ENCODE results near the gene BLOC1S3. TPM values are rescaled to one million over a fixed set of nuclear protein-coding genes. Genes with fewer than 3 reads are reported as not detected.

BLOC1S3 gene
- polyA plus RNA-seq, 3 donors from 2014 or later: 2.9 to 22.4 (median 8.5) TPM

DNA sequence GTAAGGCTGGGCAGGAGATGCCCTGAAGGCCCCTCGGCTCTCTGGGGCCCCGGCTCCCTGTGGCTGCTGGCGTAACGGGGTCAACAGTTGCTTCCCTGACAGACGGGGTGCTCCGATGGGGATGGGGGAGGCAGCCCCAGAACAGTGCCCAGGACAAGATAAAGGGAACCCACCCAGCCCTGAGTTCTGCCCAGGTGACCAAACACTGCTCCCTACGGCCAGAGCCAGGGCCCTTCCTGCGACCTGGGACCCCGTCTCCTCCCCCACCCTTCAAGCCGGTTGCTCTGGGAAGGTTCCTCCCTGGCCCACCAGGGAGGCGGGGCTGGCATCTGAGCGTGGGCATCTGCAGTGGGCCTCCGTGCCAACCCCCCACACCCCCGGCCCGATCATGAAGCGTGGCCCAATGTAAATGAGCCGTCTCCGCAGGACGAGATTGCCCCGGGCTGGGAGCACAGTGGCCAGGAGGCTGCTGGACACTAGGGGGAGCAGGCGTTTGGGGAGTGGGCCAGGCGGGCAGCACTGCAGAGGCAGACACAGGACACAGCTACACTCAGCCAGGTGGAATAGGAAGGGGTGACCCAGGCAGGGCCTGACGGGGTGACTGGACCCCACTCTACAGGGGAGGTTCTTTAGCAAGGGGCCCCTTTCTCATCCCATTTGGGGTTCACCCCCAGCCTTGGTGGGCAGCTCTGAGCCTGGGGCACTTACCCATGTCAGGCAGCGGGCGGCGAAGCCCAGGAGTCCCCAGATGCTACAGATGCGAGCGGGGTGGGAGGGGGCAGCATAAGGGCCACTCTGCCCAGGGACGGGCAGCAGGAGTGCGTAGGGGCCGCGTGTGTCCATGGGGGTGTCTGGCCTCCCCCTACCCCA lies 16.6 kb upstream of the BLOC1S3 start:
- Mint-ChIP-seq H3K4me1 (peaks cover 0 to 14% of the 10 kb centered on the region in 2 donors), H3K4me3 (no peak overlapping the region), H3K27me3 (ENCODE audit: low read depth in 3 of 3) (peaks cover 0 to 9% (median 5%) of the 10 kb centered on the region in 3 donors), H3K36me3 (no peaks in the 10 kb centered on the region), H3K27ac (no peak overlapping the region), H3K9me3 (no peaks in the 10 kb centered on the region)
- no peak for DNase-seq

DNA sequence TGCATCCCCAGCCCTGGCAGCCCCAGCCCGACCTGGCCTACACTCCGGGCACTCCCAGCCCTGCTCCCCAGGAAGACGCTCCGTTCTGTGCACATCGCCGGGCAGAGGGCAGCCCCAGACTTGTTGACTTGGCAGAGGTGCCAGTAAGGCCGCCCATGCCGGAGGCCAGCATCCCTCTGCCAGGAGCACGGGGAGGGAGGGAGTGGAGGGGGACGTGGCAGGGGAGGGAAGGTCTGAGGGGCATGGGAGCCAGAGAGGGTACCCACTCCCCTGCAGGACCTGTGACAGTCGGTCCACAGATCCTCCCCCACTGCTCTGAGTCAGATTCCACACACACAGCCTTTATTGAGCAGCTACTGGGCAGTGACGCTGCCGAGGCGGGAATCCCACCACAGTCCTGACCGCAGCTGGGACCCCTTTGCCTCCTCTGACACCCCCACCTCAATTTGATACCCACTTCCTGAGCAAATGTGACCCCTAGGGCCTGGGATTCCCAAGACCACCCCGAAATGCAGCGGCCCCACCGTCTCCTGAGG lies 15.9 kb upstream of the BLOC1S3 start:
- Mint-ChIP-seq H3K4me3 (no peak overlapping the region), H3K9me3 (no peaks in the 10 kb centered on the region), H3K27me3 (ENCODE audit: low read depth in 3 of 3) (peaks cover 0 to 7% (median 5%) of the 10 kb centered on the region in 3 donors), H3K4me1 (peaks cover 0 to 16% of the 10 kb centered on the region in 2 donors), H3K36me3 (no peaks in the 10 kb centered on the region), H3K27ac (no peak overlapping the region)
- DNase-seq: no peak

DNA sequence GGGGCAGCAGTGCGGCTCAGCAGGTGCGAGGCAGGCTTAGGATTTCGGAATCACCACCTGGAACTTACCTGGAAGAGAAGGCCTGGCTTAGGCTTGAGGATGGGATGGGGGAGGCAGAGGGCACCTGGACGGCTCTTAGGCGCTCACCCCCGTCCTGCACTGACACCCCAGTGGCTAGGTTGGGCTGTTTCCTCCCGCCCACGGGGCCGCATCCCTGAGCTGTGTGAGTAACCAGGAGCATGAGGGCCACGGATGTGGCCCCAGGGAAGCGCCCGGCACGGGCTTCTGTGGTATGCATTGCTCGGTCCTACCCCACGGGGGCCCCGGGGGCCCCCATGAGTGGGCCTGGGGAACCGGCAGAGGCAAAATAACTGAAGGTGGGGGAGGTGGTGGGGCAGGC lies 15.4 kb upstream of the BLOC1S3 start:
- Mint-ChIP-seq H3K27ac (no peak overlapping the region), H3K4me3 (no peak overlapping the region), H3K9me3 (no peaks in the 10 kb centered on the region), H3K36me3 (no peaks in the 10 kb centered on the region), H3K4me1 (peaks cover 0 to 16% of the 10 kb centered on the region in 2 donors), H3K27me3 (ENCODE audit: low read depth in 3 of 3) (peaks cover 0 to 4% (median 4%) of the 10 kb centered on the region in 3 donors)
- no peak for DNase-seq

DNA sequence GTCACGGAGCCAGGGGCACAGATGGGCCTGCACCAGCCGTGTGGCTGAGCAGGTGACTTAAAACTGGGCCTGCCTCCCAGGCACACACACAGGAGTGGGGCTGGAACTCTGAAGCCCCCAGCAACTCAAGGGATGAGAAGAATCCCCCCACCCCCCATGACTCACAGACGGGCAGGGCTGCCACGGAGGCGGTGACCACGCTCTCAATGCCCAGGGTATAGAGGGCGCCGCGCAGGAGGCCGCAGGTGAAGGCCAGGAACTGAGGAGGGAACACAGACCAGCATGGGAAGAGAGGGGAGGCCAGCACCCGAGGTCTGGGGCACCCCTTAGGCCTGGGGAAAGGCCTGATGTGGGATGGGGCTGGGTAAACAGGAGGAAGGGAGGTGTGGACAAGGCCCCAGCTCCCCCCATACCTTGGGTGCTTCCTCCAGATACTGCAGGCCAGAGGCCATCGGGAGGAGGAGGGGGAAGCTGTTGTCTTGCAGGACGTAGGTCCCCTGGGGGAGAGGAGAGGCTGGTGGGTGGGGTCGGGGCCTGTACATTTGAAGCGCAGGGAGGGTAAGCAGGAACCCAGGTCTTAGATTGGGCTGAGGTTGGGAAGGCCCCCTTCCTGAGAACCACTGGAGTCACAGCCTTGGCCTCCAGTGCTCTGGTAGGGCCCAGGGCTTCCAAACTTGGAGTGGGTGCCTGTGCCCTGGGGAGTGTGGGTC lies 14.7 kb upstream of the BLOC1S3 start:
- H3K4me3 Mint-ChIP-seq: no peak overlapping the region
- H3K9me3 Mint-ChIP-seq: no peaks in the 10 kb centered on the region
- H3K27me3 Mint-ChIP-seq (ENCODE audit: low read depth in 3 of 3): peaks cover 0 to 4% (median 2%) of the 10 kb centered on the region in 3 donors
- H3K36me3 Mint-ChIP-seq: no peaks in the 10 kb centered on the region
- H3K27ac Mint-ChIP-seq: peak overlapping the region in 3 of 6 donors; percentile 13 to 80 (median 18)
- DNase-seq: no peak
- H3K4me1 Mint-ChIP-seq: peaks cover 0 to 21% of the 10 kb centered on the region in 2 donors

DNA sequence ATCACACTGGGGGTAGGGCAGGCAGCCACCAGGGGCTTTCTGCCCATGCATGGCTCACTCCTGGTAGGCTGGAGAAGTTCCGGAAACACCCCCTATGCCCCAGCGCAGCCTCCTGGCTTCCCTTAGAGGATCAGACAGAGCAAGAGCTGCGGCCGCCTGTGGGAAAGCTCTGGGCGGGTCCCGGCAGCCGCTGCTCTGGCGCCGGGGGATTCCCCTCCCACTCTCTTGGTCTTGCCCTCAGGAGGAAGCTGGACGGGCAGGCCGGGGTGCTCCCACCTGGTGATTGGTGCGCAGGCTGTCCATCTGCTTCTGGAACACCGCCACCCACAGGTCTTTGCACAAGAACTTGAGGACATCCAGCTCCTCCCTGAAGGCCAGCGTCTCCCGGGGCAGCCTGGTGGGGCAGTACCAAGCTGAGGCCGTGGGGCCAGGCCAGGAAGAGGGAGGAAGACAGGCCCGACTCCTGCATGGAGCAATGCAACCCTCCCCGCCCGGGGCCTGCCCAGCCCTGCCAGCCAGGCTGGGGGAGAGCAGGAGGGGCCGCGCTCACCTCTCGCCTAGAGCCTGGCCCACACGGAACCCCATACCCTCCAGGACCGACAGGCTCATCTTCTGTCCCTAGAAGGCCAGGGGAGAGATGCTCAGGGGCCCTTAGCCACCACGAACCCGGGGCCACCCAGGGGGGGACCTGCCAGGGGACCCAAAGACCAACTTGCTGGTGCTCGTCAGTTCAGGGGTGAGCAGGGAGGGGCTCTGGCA lies 13.8 kb upstream of the BLOC1S3 start:
- Mint-ChIP-seq H3K27ac (peak overlapping the region in 2 of 6 donors; percentile 13 to 51), H3K27me3 (ENCODE audit: low read depth in 3 of 3) (peaks cover 0 to 4% (median 2%) of the 10 kb centered on the region in 3 donors), H3K4me1 (peaks cover 0 to 27% of the 10 kb centered on the region in 2 donors), H3K9me3 (no peaks in the 10 kb centered on the region), H3K36me3 (no peaks in the 10 kb centered on the region), H3K4me3 (no peak overlapping the region)
- peak; percentile 30 to 36 (median 30) for DNase-seq

DNA sequence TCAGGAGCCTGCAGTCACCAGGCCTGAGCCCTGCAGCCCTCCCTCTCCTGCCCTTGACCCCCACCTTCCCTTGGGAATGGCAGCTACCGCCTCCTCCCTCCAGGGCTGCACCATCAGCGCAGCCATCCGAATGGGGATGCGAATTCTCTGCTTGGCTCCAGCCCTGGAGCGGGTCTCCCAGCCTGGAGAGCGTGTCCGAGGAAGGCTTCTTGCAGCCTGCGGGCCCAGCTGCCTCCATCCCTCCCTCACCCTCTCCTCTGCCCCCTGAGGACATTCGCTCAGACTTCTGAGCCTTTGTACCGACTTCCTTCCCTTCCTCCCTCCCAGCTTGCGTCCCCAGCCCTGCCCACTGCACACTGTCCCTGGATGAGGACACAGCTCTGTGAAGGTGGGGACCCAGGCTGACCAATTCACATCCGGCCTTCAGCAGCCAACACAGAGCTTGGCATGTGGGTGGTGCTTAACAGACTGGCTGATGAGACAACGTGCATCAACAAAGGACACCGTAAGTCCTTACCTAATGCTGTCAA lies 11.8 kb upstream of the BLOC1S3 start:
- Mint-ChIP-seq H3K27ac (peak overlapping the region in 1 of 6 donors; percentile 36), H3K9me3 (no peaks in the 10 kb centered on the region), H3K4me3 (no peak overlapping the region), H3K27me3 (ENCODE audit: low read depth in 3 of 3) (peaks cover 0 to 2% (median 0%) of the 10 kb centered on the region in 3 donors), H3K36me3 (peaks cover 0 to 6% (median 0%) of the 10 kb centered on the region in 3 donors), H3K4me1 (peaks cover 14 to 47% of the 10 kb centered on the region in 2 donors)
- no peak for DNase-seq

DNA sequence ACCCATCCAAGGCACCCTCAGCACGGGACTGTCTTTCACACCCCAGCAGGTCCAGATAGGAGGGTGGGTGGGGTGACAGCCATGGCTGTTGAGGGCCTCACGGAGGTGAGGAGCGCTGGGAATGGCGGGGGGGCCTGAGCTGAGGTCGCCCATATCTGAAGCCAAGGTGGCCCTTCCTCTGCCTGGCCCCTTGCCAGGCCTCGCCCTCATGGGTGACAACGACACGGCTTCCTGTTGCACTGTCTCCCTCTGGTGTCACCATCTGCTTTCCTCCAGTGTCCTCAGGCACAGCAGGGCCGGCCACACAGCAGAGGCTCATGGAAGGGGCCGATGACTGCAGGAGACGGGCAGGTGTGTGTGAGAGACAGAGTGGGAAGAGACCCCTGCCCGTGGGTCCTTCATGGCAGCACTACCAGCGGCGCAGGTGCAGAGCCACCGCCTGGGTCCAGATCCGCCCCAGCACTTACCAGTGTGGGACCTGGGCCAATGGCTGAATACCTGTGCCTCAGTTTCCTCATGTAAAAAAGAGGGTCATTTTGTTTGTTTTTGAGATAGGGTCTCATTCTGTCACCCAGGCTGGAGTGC lies 9.7 kb upstream of the BLOC1S3 start:
- H3K4me3 Mint-ChIP-seq: peak overlapping the region in 1 of 5 donors; percentile 41
- H3K4me1 Mint-ChIP-seq: peaks cover 24 to 61% of the 10 kb centered on the region in 2 donors
- H3K36me3 Mint-ChIP-seq: peaks cover 0 to 6% (median 0%) of the 10 kb centered on the region in 3 donors
- DNase-seq: no peak
- H3K27me3 Mint-ChIP-seq (ENCODE audit: low read depth in 3 of 3): peaks cover 0 to 2% (median 0%) of the 10 kb centered on the region in 3 donors
- H3K9me3 Mint-ChIP-seq: no peaks in the 10 kb centered on the region
- no peak overlapping the region for H3K27ac Mint-ChIP-seq

DNA sequence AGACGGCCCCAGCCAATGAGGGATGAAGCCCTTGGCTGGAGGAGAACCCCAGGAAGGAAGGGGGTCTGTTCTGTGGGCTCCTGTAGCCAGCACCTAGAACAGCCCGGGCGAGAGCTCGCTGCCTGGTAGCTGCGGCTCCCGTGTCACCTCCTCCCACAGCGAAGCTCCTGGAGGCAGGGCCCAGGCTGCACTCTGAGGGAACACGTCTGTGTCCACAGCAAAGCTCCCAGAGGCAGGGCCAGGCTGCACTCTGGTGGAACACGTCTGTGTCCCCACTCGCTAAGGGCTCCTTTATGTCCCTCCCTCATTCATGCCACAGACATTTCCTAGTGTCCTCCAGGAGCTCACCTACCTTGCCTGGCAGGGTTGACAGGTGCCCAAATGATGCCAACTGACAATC lies 9.0 kb upstream of the BLOC1S3 start:
- Mint-ChIP-seq H3K27ac (no peak overlapping the region), H3K36me3 (peaks cover 0 to 6% (median 0%) of the 10 kb centered on the region in 3 donors), H3K27me3 (ENCODE audit: low read depth in 3 of 3) (peaks cover 0 to 3% (median 0%) of the 10 kb centered on the region in 3 donors), H3K4me1 (peaks cover 24 to 60% of the 10 kb centered on the region in 2 donors), H3K9me3 (no peaks in the 10 kb centered on the region), H3K4me3 (peak overlapping the region in 1 of 5 donors; percentile 35)
- DNase-seq: no peak

DNA sequence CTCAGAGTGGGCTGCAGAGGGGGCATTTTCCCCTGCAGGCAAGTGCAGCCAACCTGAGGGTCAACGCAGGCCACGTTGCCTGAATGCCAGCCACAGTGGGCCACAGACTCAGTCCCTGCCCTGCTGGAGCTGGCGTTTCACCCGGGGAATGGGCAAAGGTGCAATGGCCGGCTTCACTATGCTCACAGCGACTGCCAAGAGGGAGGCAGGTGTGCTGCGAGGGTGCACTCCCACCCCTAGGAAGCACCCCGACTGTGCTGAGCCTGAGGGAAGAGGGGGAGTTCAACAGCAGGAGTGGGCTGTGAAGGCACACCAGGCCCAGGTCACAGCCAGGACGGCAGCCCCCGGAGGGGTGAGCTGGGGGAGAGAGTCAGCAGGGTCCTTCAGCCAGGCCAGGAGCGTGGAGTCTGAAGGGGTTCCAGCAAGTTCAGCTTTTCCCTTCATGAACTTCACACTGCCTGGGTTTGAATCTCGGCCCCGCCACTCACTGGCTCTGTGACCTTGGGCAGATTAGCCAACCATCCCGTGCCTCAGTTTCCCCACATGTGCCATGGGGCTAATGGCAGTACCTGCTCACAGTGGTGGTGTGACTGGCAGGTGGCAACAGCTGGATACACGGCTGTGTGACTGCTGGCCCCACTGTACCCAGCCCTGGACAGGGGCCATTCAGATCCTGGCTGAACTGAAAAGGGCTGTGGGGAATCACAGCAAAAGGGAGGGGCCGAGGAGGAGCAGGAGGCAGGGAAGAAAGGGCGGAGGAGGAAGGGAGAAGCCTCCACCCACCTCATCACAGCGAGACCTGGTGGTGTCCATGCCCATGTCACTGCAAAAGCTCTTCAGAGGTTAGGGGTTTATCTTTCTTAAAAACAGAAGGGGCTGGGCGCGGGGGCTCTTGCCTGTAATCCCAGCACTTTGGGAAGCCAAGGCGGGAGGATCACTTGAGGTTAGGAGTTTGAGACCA lies 8.2 kb upstream of the BLOC1S3 start:
- H3K27ac Mint-ChIP-seq: peak overlapping the region; percentile 94 to 98 (median 95)
- H3K4me1 Mint-ChIP-seq: peaks cover 24 to 58% of the 10 kb centered on the region in 2 donors
- no peaks in the 10 kb centered on the region for H3K9me3 Mint-ChIP-seq
- H3K36me3 Mint-ChIP-seq: peaks cover 0 to 6% (median 2%) of the 10 kb centered on the region in 3 donors
- peak overlapping the region; percentile 74 to 88 (median 82) for H3K4me3 Mint-ChIP-seq
- H3K27me3 Mint-ChIP-seq (ENCODE audit: low read depth in 3 of 3): peaks cover 0 to 2% (median 2%) of the 10 kb centered on the region in 3 donors
- DNase-seq: no peak

DNA sequence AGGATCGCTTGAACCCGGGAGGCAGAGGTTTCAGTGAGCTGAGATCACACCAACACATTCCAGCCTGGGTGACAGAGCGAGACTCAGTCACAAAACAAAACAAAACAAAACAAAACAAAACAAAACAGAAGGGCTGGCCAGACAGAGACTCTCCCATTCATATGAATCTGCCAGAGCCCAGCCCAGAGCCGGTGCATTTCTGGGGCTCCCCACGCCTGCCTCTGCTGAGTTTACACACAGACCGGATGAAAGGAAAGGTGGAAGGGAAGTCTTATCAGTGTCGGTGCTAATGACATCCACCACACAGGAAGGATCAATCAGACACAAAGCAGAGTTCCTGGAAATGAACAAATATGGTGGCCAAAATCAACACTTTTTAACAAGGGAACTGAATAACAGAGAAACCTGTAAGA lies 7.4 kb upstream of the BLOC1S3 start:
- H3K4me3 Mint-ChIP-seq: peak overlapping the region; percentile 74 to 88 (median 82)
- peak overlapping the region; percentile 94 to 98 (median 95) for H3K27ac Mint-ChIP-seq
- no peaks in the 10 kb centered on the region for H3K9me3 Mint-ChIP-seq
- peaks cover 0 to 6% (median 4%) of the 10 kb centered on the region in 3 donors for H3K36me3 Mint-ChIP-seq
- peak; percentile 34 to 37 (median 37) for DNase-seq
- H3K4me1 Mint-ChIP-seq: peaks cover 24 to 58% of the 10 kb centered on the region in 2 donors
- H3K27me3 Mint-ChIP-seq (ENCODE audit: low read depth in 3 of 3): peaks cover 0 to 3% (median 2%) of the 10 kb centered on the region in 3 donors

DNA sequence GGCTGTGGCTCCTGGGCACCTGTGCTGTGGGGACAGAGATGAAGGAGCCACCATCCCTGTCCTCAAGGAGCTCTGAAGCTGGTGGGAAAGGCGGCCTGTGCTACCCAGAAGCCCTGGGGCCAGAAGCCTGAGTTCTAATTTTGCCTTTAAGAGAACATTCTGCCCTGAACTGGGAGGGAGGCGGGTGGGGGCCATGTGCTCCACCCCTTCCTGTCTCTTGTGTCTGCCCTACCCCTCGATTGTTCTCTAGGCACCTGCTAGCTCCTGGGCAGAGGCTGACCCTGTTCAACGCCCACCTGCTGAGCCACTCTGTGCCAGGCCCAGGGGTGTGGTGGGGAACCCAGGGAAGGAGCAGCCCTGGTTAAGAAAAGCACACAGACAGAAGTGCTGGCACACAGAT lies 6.4 kb upstream of the BLOC1S3 start:
- H3K27me3 Mint-ChIP-seq (ENCODE audit: low read depth in 3 of 3): peaks cover 0 to 3% (median 2%) of the 10 kb centered on the region in 3 donors
- H3K4me3 Mint-ChIP-seq: peak overlapping the region; percentile 29 to 63 (median 46)
- H3K4me1 Mint-ChIP-seq: peaks cover 24 to 58% of the 10 kb centered on the region in 2 donors
- H3K9me3 Mint-ChIP-seq: no peaks in the 10 kb centered on the region
- peak overlapping the region; percentile 70 to 98 (median 88) for H3K27ac Mint-ChIP-seq
- DNase-seq: peak in 1 of 3 donors; percentile 19
- peaks cover 0 to 6% (median 4%) of the 10 kb centered on the region in 3 donors for H3K36me3 Mint-ChIP-seq

Measured in immature natural killer cell (primary cell).